SK-N-SH treated with all-trans-retinoic acid at 6 μM for 48 hours (cell line): ENCODE measurements around the gene ARHGEF40.

Source experiments
- ARNTL ChIP-seq: fragments of 450-650 bp; formaldehyde crosslinking; IDR thresholded peaks from 2 replicates; pipeline ENCODE4 v1.5.0; 2020; ENCODE audit warnings: low read depth, mild to moderate bottlenecking, moderate library complexity, borderline replicate concordance
- BACH2 ChIP-seq: fragments of 250-450 bp; sonication (Bioruptor Pico); IDR thresholded peaks from 2 replicates; pipeline ENCODE4 v1.9.0; 2021; ENCODE audit warnings: mild to moderate bottlenecking, borderline replicate concordance
- ESRRG ChIP-seq: fragments of 250-450 bp; sonication (Bioruptor Pico); IDR thresholded peaks from 2 replicates; pipeline ENCODE4 v1.6.1; 2021; ENCODE audit warnings: mild to moderate bottlenecking
- PPARA ChIP-seq: fragments of 250-450 bp; sonication (Bioruptor Pico); IDR thresholded peaks from 2 replicates; pipeline ENCODE4 v1.5.0; 2020; ENCODE audit warnings: mild to moderate bottlenecking, borderline replicate concordance
- RARB ChIP-seq: fragments of 250-450 bp; sonication (Bioruptor Pico); IDR thresholded peaks from 2 replicates; pipeline ENCODE4 v1.8.0; 2021; ENCODE audit warnings: mild to moderate bottlenecking, moderate library complexity
- ZFP30 ChIP-seq: fragments of 450-650 bp; formaldehyde crosslinking; IDR thresholded peaks from 2 replicates; pipeline ENCODE4 v1.5.0; 2022; ENCODE audit warnings: mild to moderate bottlenecking, moderate library complexity
- ZNF8 ChIP-seq: fragments of 450-650 bp; formaldehyde crosslinking; IDR thresholded peaks from 2 replicates; pipeline ENCODE4 v1.5.0; 2020; ENCODE audit warnings: mild to moderate bottlenecking, moderate library complexity
- TF ChIP-seq, protein P1 (sequence below): fragments of 250-450 bp; sonication (Bioruptor Pico); IDR thresholded peaks from 2 replicates; pipeline ENCODE4 v1.8.0; 2020; ENCODE audit warnings: mild to moderate bottlenecking, moderate library complexity, borderline replicate concordance
- TF ChIP-seq, protein P2 (sequence below): fragments of 250-450 bp; sonication (Bioruptor Pico); IDR thresholded peaks from 2 replicates; pipeline ENCODE4 v1.5.0; 2020; ENCODE audit warnings: mild to moderate bottlenecking, moderate library complexity

DNA sequence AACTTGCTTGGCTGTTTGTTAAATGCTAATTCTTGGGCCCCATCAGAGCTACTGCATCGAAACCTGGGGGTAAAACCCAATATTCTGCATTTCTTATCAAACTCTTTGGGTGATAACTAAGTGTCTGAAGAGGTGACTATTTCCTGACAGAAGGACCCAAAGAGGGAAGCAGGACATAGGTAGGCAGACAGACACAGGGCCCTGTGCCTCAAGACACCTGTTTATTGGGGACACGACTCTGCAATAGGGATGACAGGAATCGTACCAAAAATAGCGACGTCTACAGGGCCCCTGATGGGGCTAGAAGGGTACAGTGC, 19.7 kb downstream of the ARHGEF40 start:
- TF ChIP-seq ESRRG (CRISPR knock-in tag): no peak
- no peak for TF ChIP-seq PPARA (CRISPR knock-in tag)
- TF ChIP-seq ZNF8 (CRISPR knock-in tag): no peak
- TF ChIP-seq, protein P1, sequence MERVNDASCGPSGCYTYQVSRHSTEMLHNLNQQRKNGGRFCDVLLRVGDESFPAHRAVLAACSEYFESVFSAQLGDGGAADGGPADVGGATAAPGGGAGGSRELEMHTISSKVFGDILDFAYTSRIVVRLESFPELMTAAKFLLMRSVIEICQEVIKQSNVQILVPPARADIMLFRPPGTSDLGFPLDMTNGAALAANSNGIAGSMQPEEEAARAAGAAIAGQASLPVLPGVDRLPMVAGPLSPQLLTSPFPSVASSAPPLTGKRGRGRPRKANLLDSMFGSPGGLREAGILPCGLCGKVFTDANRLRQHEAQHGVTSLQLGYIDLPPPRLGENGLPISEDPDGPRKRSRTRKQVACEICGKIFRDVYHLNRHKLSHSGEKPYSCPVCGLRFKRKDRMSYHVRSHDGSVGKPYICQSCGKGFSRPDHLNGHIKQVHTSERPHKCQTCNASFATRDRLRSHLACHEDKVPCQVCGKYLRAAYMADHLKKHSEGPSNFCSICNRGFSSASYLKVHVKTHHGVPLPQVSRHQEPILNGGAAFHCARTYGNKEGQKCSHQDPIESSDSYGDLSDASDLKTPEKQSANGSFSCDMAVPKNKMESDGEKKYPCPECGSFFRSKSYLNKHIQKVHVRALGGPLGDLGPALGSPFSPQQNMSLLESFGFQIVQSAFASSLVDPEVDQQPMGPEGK: no peak
- TF ChIP-seq BACH2: no peak
- no peak for TF ChIP-seq RARB (CRISPR knock-in tag)
- no peak for TF ChIP-seq ARNTL (CRISPR knock-in tag)
- TF ChIP-seq, protein P2, sequence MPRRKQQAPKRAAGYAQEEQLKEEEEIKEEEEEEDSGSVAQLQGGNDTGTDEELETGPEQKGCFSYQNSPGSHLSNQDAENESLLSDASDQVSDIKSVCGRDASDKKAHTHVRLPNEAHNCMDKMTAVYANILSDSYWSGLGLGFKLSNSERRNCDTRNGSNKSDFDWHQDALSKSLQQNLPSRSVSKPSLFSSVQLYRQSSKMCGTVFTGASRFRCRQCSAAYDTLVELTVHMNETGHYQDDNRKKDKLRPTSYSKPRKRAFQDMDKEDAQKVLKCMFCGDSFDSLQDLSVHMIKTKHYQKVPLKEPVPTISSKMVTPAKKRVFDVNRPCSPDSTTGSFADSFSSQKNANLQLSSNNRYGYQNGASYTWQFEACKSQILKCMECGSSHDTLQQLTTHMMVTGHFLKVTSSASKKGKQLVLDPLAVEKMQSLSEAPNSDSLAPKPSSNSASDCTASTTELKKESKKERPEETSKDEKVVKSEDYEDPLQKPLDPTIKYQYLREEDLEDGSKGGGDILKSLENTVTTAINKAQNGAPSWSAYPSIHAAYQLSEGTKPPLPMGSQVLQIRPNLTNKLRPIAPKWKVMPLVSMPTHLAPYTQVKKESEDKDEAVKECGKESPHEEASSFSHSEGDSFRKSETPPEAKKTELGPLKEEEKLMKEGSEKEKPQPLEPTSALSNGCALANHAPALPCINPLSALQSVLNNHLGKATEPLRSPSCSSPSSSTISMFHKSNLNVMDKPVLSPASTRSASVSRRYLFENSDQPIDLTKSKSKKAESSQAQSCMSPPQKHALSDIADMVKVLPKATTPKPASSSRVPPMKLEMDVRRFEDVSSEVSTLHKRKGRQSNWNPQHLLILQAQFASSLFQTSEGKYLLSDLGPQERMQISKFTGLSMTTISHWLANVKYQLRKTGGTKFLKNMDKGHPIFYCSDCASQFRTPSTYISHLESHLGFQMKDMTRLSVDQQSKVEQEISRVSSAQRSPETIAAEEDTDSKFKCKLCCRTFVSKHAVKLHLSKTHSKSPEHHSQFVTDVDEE (CRISPR knock-in tag): no peak
- no peak for TF ChIP-seq ZFP30
